ENCODE results near the gene SOX2.
A peak's percentile ranks its signal among the peaks of the same experiment; 100 is the strongest.

SOX2 gene

DNA sequence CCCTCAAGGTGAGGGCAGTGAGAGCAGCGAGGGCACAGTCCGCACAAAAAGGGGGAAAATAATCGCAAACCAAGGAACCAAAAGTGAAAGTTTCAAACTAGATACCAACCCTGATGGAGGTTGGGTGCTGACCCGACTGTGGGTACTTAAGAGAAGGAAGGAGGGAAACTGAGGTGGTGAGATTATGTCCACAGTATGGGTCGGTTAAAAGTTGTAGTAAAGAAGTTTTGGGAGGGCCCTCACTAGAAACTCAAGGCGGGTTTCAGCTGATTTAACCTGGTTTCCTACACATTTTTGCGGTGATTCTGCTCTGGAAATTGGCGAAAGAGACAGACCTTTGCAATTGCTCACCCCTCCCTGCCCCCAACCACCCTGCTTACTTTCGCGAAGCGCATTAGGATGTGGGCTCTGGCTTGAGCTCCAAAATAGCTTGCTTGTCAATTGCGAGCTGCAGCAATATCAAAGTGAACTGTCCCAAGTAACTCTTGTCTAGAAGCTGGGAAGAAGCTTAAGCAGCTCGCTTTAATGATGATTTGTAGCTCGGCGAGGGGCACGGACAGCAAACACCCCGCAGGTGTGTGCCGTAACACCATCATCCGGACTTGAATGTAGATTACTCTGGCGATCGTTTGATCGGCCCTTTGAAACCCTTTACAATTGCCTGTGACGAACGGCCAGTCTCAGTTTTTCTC, 15.8 kb downstream of the SOX2 start:
- Histone ChIP-seq H3K18ac (ENCODE audit: low read length) (no peak overlapping the region), H3K36me3 (ENCODE audit: control insufficient read depth, insufficient read depth, low read length) (no peaks in the 10 kb centered on the region), H3K4me1 (ENCODE audit: control insufficient read depth, low read depth, low read length) (peaks cover 7% of the 10 kb centered on the region), H2BK120ac (ENCODE audit: low read depth, low read length) (no peak overlapping the region), H4K5ac (ENCODE audit: low read length) (no peak overlapping the region), H3K27me3 (ENCODE audit: insufficient read depth, low read length, poor library complexity) (peaks cover 59% of the 10 kb centered on the region), H3K4ac (ENCODE audit: low read depth, low read length) (no peak overlapping the region), H4K8ac (ENCODE audit: low read depth, low read length) (no peak overlapping the region), H3K56ac (ENCODE audit: low read length) (no peak overlapping the region), H2BK5ac (ENCODE audit: low read length) (no peak overlapping the region), H3K79me1 (ENCODE audit: low read length) (no peaks in the 10 kb centered on the region), H2BK15ac (replicated peaks; ENCODE audit: low read depth) (no peak overlapping the region), H3K4me3 (ENCODE audit: low read length) (no peak overlapping the region), H3K9ac (ENCODE audit: low read length) (no peak overlapping the region), H2AK5ac (ENCODE audit: low read length) (no peak overlapping the region), H3K27ac (ENCODE audit: low read depth, low read length) (no peak overlapping the region), H3K23ac (ENCODE audit: low read length) (no peak overlapping the region), H3K4me2 (ENCODE audit: low read length) (peak overlapping the region; percentile 61), H3K79me2 (ENCODE audit: control insufficient read depth, insufficient read depth, low read length) (no peaks in the 10 kb centered on the region)
- no CpG with 5 or more reads among the region's 24 CpGs for WGBS (ENCODE audit: extremely low coverage, insufficient coverage, low lambda C conversion rate)
- peak; percentile 52 for DNase-seq

DNA sequence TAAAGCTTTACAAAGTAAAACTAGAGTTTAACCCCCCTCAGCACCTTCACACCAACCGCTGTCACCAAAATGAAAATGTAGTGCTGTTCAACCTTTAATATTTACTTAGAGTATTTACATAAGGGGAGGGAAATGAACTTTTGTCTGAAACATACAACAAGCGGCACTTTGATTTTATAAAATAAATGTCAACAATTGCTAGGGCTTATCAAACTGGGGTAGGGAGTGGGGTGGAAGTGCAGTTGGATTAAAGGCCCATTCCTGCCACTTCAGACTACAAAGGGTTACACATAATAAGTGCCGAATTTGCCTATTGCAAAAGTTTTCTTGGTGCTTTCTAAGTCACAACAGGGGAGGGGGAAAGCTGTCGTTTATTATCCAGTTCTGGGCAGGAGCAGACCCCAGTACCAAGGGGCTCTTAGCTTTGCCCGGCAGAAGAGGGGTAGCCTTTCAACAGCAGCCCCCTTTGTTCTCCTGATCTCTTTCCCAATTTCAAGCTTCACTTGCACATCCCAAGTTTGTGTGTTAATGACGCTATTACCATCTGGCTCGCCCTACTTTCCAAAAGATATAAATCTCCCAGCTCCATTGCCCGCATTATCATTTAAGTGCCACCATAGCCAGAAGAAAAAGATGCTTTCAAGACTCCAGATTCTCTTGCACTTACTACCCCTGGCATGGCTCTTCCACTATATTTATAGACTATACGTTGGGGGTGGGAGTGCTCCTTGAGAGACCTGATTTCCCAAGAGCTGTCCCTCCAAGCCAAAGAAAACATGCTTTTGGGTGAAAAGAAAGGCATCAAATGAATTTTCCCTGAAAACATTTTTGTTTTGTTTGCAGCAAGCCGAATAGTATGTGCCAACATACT, 17.0 kb downstream of the SOX2 start:
- Histone ChIP-seq H3K56ac (ENCODE audit: low read length) (no peak overlapping the region), H3K27ac (ENCODE audit: low read depth, low read length) (no peak overlapping the region), H3K36me3 (ENCODE audit: control insufficient read depth, insufficient read depth, low read length) (no peaks in the 10 kb centered on the region), H4K8ac (ENCODE audit: low read depth, low read length) (no peak overlapping the region), H4K5ac (ENCODE audit: low read length) (no peak overlapping the region), H2BK15ac (replicated peaks; ENCODE audit: low read depth) (no peak overlapping the region), H3K27me3 (ENCODE audit: insufficient read depth, low read length, poor library complexity) (peaks cover 49% of the 10 kb centered on the region), H3K4me1 (ENCODE audit: control insufficient read depth, low read depth, low read length) (peaks cover 7% of the 10 kb centered on the region), H2BK120ac (ENCODE audit: low read depth, low read length) (no peak overlapping the region), H2BK5ac (ENCODE audit: low read length) (no peak overlapping the region), H3K4me3 (ENCODE audit: low read length) (no peak overlapping the region), H3K9ac (ENCODE audit: low read length) (no peak overlapping the region), H3K4me2 (ENCODE audit: low read length) (no peak overlapping the region), H3K79me1 (ENCODE audit: low read length) (no peaks in the 10 kb centered on the region), H3K4ac (ENCODE audit: low read depth, low read length) (no peak overlapping the region), H3K79me2 (ENCODE audit: control insufficient read depth, insufficient read depth, low read length) (no peaks in the 10 kb centered on the region), H3K23ac (ENCODE audit: low read length) (no peak overlapping the region), H3K18ac (ENCODE audit: low read length) (no peak overlapping the region), H2AK5ac (ENCODE audit: low read length) (no peak overlapping the region)
- no CpG with 5 or more reads among the region's 10 CpGs for WGBS (ENCODE audit: extremely low coverage, insufficient coverage, low lambda C conversion rate)
- no peak for DNase-seq

DNA sequence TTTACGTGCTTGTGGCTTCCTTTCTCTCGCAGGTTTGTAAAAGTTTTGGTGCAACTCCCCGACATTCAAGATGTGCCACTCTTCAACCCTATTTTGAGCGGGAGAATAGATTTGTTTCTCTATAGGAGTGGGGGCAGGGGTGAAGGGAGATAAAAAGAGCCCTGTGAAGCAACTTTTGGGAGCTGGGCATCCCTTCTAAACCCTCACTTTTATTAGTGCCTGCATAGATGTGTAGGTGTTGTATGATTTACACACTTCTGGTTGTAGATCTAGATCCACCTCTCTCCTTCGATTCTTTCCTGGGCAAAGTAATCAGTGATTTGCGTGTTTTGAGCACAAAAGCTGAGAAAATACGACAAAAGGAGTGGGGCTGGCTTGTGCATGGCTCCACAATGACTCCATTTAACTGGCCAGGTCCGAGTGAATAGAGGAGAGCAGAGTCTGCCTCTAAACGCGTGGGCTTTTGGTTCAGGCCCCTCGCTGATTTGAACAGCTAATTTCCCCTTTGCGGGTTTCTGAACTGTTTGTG, 17.7 kb downstream of the SOX2 start:
- H2AK5ac ChIP-seq (ENCODE audit: low read length) = no peak overlapping the region
- no peak overlapping the region for H4K8ac ChIP-seq (ENCODE audit: low read depth, low read length)
- H4K5ac ChIP-seq (ENCODE audit: low read length) = no peak overlapping the region
- H3K4me2 ChIP-seq (ENCODE audit: low read length) = no peak overlapping the region
- H2BK15ac ChIP-seq (replicated peaks; ENCODE audit: low read depth) = no peak overlapping the region
- H3K27me3 ChIP-seq (ENCODE audit: insufficient read depth, low read length, poor library complexity) = peaks cover 42% of the 10 kb centered on the region
- no peaks in the 10 kb centered on the region for H3K36me3 ChIP-seq (ENCODE audit: control insufficient read depth, insufficient read depth, low read length)
- peaks cover 7% of the 10 kb centered on the region for H3K4me1 ChIP-seq (ENCODE audit: control insufficient read depth, low read depth, low read length)
- H3K4me3 ChIP-seq (ENCODE audit: low read length) = no peak overlapping the region
- H3K23ac ChIP-seq (ENCODE audit: low read length) = no peak overlapping the region
- H3K79me2 ChIP-seq (ENCODE audit: control insufficient read depth, insufficient read depth, low read length) = no peaks in the 10 kb centered on the region
- no peak overlapping the region for H3K18ac ChIP-seq (ENCODE audit: low read length)
- no peak overlapping the region for H3K4ac ChIP-seq (ENCODE audit: low read depth, low read length)
- DNase-seq = no peak
- no peak overlapping the region for H3K56ac ChIP-seq (ENCODE audit: low read length)
- WGBS (ENCODE audit: extremely low coverage, insufficient coverage, low lambda C conversion rate) = no CpG with 5 or more reads among the region's 12 CpGs
- H3K79me1 ChIP-seq (ENCODE audit: low read length) = no peaks in the 10 kb centered on the region
- no peak overlapping the region for H2BK5ac ChIP-seq (ENCODE audit: low read length)
- H2BK120ac ChIP-seq (ENCODE audit: low read depth, low read length) = no peak overlapping the region
- H3K9ac ChIP-seq (ENCODE audit: low read length) = no peak overlapping the region
- H3K27ac ChIP-seq (ENCODE audit: low read depth, low read length) = no peak overlapping the region

DNA sequence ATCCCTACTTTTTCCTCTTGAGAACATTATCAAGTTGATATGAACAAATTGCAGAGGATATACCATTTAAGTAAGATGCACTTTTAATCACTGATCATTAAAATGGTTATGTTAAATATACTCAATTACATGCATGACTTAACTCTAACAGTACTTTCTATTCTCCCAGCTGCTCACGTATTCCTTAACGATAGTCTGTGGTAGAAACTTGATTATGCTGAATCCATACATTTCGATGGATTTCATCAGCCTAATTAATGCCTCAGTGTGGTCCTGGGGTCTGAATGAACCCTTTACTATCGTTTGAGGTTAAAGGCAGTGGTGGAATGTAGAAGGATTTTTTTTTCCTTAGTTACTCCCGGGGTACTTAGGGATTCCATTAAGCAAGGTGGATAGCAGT, 18.6 kb downstream of the SOX2 start:
- Histone ChIP-seq H3K79me2 (ENCODE audit: control insufficient read depth, insufficient read depth, low read length) (no peaks in the 10 kb centered on the region), H2BK15ac (replicated peaks; ENCODE audit: low read depth) (no peak overlapping the region), H3K23ac (ENCODE audit: low read length) (no peak overlapping the region), H3K4me3 (ENCODE audit: low read length) (no peak overlapping the region), H3K27ac (ENCODE audit: low read depth, low read length) (no peak overlapping the region), H3K27me3 (ENCODE audit: insufficient read depth, low read length, poor library complexity) (peaks cover 35% of the 10 kb centered on the region), H3K36me3 (ENCODE audit: control insufficient read depth, insufficient read depth, low read length) (no peaks in the 10 kb centered on the region), H4K5ac (ENCODE audit: low read length) (no peak overlapping the region), H3K4ac (ENCODE audit: low read depth, low read length) (no peak overlapping the region), H3K18ac (ENCODE audit: low read length) (no peak overlapping the region), H2BK120ac (ENCODE audit: low read depth, low read length) (no peak overlapping the region), H4K8ac (ENCODE audit: low read depth, low read length) (no peak overlapping the region), H3K4me2 (ENCODE audit: low read length) (no peak overlapping the region), H3K56ac (ENCODE audit: low read length) (no peak overlapping the region), H2AK5ac (ENCODE audit: low read length) (no peak overlapping the region), H3K4me1 (ENCODE audit: control insufficient read depth, low read depth, low read length) (peaks cover 4% of the 10 kb centered on the region), H2BK5ac (ENCODE audit: low read length) (no peak overlapping the region), H3K79me1 (ENCODE audit: low read length) (no peaks in the 10 kb centered on the region), H3K9ac (ENCODE audit: low read length) (no peak overlapping the region)
- no peak for DNase-seq
- WGBS (ENCODE audit: extremely low coverage, insufficient coverage, low lambda C conversion rate) = no CpG with 5 or more reads among the region's 5 CpGs

DNA sequence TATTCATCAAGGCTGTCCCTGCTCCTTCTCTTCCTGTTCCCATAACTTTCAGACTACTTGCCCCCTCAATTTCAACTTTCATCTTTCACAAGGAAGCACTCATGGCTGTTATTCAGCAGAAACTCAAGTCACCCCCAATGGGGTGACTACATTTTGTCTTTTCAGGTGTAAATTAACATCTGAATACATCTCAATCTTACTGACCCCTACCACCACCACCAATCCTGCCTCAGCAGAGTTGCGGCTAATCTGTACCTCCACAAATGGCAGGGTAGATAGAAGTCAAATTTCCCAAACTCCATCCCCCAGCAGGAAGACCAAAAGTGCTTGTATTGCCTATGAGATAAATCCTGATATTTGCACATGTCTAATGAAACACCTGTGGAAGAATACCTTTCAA, 19.2 kb downstream of the SOX2 start:
- H4K5ac ChIP-seq (ENCODE audit: low read length) = no peak overlapping the region
- no peak overlapping the region for H3K23ac ChIP-seq (ENCODE audit: low read length)
- H2AK5ac ChIP-seq (ENCODE audit: low read length) = no peak overlapping the region
- DNase-seq = no peak
- H3K4me3 ChIP-seq (ENCODE audit: low read length) = no peak overlapping the region
- H3K4me1 ChIP-seq (ENCODE audit: control insufficient read depth, low read depth, low read length) = peaks cover 4% of the 10 kb centered on the region
- no CpG with 5 or more reads among the region's 1 CpG for WGBS (ENCODE audit: extremely low coverage, insufficient coverage, low lambda C conversion rate)
- no peak overlapping the region for H3K4ac ChIP-seq (ENCODE audit: low read depth, low read length)
- H2BK15ac ChIP-seq (replicated peaks; ENCODE audit: low read depth) = no peak overlapping the region
- H3K36me3 ChIP-seq (ENCODE audit: control insufficient read depth, insufficient read depth, low read length) = no peaks in the 10 kb centered on the region
- H3K27me3 ChIP-seq (ENCODE audit: insufficient read depth, low read length, poor library complexity) = peaks cover 31% of the 10 kb centered on the region
- no peaks in the 10 kb centered on the region for H3K79me1 ChIP-seq (ENCODE audit: low read length)
- H4K8ac ChIP-seq (ENCODE audit: low read depth, low read length) = no peak overlapping the region
- H3K56ac ChIP-seq (ENCODE audit: low read length) = no peak overlapping the region
- H3K79me2 ChIP-seq (ENCODE audit: control insufficient read depth, insufficient read depth, low read length) = no peaks in the 10 kb centered on the region
- no peak overlapping the region for H3K4me2 ChIP-seq (ENCODE audit: low read length)
- no peak overlapping the region for H2BK120ac ChIP-seq (ENCODE audit: low read depth, low read length)
- no peak overlapping the region for H3K9ac ChIP-seq (ENCODE audit: low read length)
- H2BK5ac ChIP-seq (ENCODE audit: low read length) = no peak overlapping the region
- no peak overlapping the region for H3K27ac ChIP-seq (ENCODE audit: low read depth, low read length)
- H3K18ac ChIP-seq (ENCODE audit: low read length) = no peak overlapping the region

Measured in mesendoderm (in vitro differentiated cells).